ENCODE measurements around the gene DIPK1C.
"Not testable (repeated sequence)": the region's sequence is repeated elsewhere in the genome, so short reads cannot be mapped to it uniquely, and the experiment has no call there.

DIPK1C gene

DNA sequence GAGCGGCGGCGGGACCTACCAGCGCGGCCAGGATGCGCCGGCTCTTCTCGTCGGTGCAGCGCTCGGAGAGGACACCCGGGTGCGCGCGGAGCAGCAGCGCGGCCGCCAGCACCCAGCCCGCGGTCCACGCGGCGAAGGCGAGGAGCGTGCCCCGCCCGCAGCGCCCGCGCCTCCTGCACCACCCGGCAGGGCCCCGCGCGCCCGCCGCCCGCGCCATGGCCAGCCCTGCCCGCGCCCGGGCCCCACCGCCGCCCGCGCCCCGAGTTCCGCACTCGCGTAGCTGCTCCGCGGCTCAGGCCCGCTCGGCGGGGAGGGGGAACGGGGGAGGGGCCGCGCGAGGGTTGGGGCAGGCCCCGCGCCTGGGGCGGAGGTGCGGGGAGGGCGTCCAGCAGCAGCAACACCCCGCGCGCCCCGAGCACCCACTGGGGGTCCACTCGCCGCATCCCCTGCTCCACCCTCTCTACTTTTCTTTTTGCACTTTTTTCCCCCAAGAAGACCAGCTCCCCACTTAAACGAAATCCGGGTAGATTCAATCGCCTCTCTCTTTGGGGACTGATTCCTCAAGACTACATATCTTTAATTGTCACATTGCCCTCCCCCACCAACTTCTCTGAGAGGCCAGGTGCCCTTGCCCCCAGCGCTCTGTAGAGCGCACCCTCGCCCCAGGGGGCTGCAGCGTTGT lies at the start of gene DIPK1C:
DIPK1C (minus strand) TSS at position 266 of the 682 bp plus-strand sequence; CDS start at position 217, 49 bp downstream.
- peak; percentile 29 for DNase-seq (ENCODE audit: low spot score)

DNA sequence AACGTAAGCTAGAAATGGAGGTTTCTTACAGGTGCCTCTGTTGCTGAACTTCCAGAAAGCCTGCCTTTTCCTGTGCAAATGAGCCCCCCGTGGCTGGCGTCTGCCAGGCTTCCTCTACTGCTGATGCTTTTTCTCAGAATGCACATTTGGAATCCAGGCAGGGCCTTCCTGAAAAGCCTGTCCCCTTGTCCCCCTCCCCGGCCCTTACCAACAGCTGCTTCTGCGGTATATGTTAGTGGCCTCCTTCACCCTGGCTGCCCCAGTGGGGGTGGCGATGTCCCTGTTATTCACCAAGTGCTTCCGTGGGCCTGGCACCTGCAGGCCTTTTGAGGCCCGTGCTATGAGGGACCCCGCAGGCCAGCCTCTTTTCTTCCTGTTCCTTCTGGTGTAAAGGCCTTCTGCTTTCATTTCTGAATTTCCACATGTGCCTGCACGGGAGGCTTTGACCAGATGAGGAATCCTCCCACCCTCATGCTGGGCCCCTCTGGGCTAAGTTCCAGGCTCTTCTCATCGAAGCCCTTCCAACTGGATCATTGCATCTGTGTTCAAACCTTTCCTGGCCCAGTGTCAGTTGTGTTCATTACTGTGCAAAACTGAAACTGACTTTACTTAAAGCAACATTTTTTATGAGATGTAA lies 49.5 kb upstream of the DIPK1C start:
- no peak for DNase-seq (ENCODE audit: low spot score)

DNA sequence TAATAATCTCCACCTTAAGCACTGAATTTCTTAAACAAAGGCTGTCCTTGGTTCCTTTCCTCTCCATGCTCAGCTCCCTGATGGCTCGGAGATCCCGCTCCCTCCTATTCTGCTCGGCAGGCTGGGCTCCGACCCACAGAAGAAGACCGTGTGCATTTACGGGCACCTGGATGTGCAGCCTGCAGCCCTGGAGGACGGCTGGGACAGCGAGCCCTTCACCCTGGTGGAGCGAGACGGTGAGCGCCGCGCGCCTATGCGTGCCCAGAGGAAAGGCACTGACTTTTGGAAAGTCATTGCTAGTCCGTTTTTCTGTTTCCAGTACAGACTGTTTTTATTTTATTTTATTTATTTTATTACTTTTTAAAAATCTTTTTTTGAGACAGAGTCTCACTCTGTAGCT lies 48.7 kb upstream of the DIPK1C start:
- DNase-seq (ENCODE audit: low spot score), result no peak

- no peak for DNase-seq (ENCODE audit: low spot score)
Measured at GRCh38 chr18:74503137-74503536, 46.0 kb upstream of the DIPK1C start.

GRCh38 chr18:74501386-74501785 lies 44.3 kb upstream of the DIPK1C start:
- no peak for DNase-seq (ENCODE audit: low spot score)

DNA sequence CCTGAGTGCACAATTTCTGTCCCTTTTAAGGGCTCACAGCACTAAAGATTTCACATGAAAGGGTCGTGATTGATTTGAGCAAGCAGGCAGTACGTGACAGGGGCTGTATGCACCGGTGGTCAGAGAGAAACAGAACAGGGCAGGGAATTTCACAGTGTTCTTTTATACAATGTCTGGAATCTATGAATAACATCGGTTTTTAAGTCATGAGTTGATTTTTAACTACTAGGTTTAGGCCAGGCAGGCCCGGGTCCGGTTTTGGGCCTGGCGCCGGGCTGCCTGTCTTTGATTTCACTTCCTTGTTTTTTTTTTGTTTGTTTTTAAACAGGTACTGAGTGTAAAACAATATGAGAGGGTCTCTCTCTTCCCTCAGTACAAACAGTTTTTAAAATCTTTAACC lies 43.7 kb upstream of the DIPK1C start:
- not testable (repeated sequence) for DNase-seq (ENCODE audit: low spot score)

GRCh38 chr18:74500372-74500771 lies 43.3 kb upstream of the DIPK1C start:
- no peak for DNase-seq (ENCODE audit: low spot score)

- peak; percentile 71 for DNase-seq (ENCODE audit: low spot score)
Measured at GRCh38 chr18:74499633-74500032, 42.5 kb upstream of the DIPK1C start.

- DNase-seq (ENCODE audit: low spot score), result no peak
Measured at GRCh38 chr18:74498712-74499627, 41.9 kb upstream of the DIPK1C start.

DNA sequence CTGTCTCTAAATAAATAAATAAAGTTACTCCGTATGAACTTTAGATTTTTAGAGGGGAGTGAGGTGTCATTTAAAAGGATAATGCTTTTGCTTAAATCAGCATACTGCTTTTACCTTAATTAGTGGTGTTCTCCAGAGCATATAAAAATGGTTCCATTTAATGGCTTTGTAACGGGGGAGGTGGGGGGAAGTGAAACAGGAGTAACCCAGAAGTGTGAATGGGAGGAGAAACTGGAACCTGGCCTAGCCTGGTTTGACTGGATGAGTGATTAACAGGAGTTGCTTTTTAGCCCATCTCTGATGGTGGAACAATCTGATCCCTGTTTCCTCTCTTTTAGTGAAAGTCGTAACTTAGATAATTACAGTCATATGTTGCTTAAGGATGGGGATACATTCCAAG lies 40.7 kb upstream of the DIPK1C start:
- DNase-seq (ENCODE audit: low spot score), result no peak

DNA sequence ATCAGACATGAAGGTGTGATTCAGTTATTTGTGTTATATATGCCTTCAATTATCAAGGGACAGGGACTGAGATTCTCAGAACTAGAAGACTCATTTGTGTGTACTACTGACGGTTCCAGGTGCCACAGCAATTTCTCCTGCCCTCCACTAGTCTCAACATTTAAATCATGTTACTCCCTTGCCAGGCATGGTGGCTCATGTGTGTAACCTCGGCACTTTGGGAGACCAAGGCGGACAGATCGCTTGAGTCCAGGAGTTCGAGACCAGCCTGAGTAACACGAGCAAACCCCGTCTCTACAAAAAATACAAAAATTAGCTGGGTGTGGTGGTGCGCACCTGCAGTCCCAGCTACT lies 40.2 kb upstream of the DIPK1C start:
- no peak for DNase-seq (ENCODE audit: low spot score)

GRCh38 chr18:74496508-74497323 lies 39.6 kb upstream of the DIPK1C start:
- peak; percentile 75 for DNase-seq (ENCODE audit: low spot score)

- DNase-seq (ENCODE audit: low spot score), result peak; percentile 98
Measured at GRCh38 chr18:74495581-74496507, 38.7 kb upstream of the DIPK1C start, which contains the start of gene CNDP2. Gene CNDP2, plus strand, starts transcription at chr18:74496363. Its CDS starts 3,611 bp downstream, at chr18:74499974.

DNA sequence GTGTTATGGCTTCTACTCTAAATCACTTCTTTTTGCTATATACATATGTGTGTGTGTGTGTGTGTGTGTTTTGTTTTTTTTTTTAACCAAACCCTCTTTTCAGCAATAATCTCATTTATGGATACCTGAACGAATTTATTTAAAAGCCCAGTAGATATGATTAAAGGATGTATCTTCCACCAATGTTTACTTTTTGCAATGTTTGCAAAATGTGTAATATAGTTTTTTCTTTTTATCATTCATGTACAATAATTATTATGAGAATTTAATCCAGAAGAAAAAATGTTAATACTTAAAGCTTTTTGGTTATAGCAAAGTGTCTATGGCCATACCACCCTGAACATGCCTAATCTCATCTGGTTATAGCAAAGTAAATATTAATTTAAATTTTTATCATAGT lies 37.4 kb upstream of the DIPK1C start:
- no peak for DNase-seq (ENCODE audit: low spot score)

GRCh38 chr18:74493689-74494088 lies 36.6 kb upstream of the DIPK1C start:
- DNase-seq (ENCODE audit: low spot score), result no peak

- no peak for DNase-seq (ENCODE audit: low spot score)
Measured at GRCh38 chr18:74492259-74492658, 35.2 kb upstream of the DIPK1C start.

- DNase-seq (ENCODE audit: low spot score), result peak; percentile 54
Measured at GRCh38 chr18:74489676-74490075, 32.6 kb upstream of the DIPK1C start.

GRCh38 chr18:74488864-74489263 lies 31.8 kb upstream of the DIPK1C start:
- DNase-seq (ENCODE audit: low spot score), result no peak

DNA sequence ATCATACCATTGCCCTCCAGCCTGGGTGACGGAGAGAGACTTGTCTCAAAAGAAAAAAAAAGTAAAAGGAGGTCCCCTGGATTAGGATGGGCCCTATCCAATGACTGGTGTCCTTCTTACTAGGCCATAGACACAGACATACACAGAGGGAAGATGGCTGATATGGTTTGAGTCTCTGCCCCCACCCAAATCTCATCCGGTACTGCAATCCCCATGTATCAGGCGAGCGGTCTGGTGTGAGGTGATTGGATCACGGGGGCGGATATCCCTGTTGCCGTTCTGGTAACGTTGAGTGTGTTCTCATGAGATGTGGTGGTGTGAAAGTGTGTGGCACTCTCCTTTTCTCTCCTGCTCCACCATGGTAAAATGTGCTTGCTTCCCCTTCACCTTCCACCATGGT lies 31.2 kb upstream of the DIPK1C start:
- DNase-seq (ENCODE audit: low spot score), result no peak

DNA sequence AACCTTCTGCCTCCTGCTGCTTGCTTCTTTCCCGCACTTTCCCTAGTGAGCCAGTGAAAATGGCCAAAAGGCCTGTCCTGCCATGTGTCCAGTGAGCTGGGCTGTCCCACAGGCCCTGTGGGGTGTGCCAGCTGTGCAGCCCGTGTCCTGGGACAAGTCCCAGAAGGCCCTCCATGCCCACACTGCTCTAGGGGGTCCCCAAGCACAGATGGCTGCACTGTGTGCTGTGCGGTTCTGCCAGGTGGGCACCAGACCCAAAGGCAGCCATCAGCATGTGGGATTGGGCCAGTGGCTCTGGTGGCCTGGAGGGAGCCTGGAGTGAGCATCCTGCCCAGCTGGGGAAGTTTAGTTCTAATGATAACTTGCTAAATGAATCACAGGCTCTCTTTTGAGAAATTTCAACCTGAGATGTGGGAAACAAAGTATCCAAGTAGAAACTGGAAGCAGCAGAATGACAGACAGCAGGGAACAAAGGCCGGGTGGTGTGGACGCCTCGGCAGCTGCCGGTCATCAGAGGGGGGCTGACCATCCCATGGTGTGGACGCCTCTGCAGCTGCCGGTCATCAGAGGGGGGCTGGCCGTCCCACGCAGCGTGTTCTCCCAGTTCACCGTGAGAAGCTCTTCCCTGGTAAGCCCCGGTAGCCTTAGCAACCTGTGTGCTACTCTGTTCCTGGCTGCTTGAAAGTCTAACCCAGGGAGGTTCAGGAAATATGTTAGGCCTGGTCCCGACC lies 29.2 kb upstream of the DIPK1C start:
- DNase-seq (ENCODE audit: low spot score), result no peak
